ACHN (cell line): ENCODE measurements around the gene MOB2.
"Not testable (repeated sequence)": the region's sequence is repeated elsewhere in the genome, so short reads cannot be mapped to it uniquely, and the experiment has no call there.

Experiments used
- DNase-seq: peaks from one replicate; pipeline ENCODE4 v3.0.0-alpha.2; 2015
- in situ Hi-C: cut with HindIII; loops from 2 replicates; pipeline ENCODE4 v1.10.0; 2017; ENCODE audit warnings: low sequenced_read_pairs, low pct_ligation_motif_present, low pct_unique_long_range_greater_than_20kb

Gene MOB2

DNA sequence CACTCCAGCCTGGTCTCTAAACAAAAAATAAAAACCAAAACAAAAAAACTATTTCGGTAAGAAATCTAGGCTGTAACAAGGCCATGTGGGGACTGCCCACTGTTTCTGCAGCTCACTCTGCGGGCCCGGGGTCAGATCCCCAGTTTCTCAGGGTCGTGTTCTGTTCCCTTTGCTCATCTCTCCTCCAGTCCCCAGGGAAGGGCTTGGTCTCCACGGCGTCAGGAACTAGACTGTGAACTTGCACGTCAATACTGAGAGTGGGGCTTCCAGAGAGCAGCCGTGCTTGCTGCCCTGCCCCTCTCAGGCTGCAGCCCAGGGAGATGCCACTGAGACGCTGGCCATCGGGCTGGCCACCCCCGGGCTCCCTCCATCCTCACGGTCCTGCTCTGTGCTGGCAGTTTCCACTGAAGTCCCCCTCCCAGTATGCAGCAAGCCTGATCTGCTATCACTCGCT lies 33.7 kb upstream of the MOB2 start:
- in situ Hi-C loops = no loop called here
- DNase-seq = no peak

DNA sequence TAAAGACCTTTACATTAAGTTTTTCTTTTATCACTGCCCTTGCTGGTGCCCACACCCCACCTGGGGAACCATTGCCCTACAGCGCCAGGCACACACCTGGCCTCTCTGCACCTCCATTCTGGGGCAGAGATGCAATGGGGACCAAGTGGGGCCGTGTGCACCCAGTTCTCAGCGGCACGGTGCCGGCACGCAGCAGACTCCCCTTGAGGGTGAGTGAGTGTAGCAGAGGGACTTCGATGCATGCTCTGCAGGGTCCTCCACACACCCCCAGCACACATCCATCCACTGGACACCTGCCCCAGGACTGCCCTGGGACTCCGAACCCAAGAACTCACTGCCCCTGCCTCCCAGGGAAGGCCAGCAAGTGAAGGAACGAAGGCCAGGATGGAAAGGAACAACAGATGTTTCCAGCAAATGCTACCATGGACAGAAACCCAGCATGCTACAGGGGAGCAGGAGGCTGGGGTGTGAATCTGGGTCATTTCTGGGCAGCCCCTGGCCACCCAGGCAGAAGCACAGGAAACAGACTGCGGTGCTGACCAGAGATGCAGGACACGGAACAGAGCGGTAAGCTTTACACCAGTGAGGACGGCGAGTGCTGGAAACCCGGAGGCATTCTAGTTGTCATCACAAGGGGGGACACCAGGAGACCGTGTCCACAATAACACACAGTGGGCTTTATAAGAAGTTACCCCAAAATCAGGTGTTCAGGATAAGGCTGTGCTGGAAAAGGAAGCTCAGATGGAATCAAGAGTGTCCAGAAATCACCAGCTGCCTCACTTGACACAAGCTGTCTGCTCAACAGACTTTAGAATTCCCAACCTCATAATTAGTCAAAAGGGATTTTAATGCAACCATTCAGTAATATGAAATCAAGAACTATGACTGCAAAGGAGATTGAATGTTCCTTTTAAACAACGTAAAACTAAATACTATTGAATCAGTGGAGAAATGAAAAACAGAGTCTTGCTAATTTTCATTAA lies 32.7 kb upstream of the MOB2 start:
- no peak for DNase-seq

DNA sequence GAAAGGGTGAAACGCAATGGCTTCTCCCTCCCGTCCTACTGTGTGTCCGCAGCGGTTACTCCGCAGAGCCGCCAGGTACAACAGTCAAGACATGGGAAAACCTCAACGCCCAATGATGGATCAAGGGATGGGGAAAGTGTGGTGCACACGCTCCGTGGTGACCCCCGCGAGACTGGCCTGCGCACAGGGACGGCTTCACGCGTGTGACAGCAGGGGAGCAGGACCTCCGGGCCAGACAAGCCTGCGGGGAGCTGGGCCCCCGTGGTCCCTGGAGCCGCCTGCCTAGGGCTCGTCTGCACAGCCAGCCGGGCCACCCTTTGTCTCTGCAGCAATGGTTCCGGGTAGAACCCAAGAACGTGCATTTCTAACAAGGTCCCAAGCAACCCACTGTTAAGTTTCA lies 31.7 kb upstream of the MOB2 start:
- DNase-seq = no peak
- in situ Hi-C loops = no loop called here

More for the DNA sequence above, 32.7 kb upstream of the MOB2 start:
- in situ Hi-C loops = no loop called here

DNA sequence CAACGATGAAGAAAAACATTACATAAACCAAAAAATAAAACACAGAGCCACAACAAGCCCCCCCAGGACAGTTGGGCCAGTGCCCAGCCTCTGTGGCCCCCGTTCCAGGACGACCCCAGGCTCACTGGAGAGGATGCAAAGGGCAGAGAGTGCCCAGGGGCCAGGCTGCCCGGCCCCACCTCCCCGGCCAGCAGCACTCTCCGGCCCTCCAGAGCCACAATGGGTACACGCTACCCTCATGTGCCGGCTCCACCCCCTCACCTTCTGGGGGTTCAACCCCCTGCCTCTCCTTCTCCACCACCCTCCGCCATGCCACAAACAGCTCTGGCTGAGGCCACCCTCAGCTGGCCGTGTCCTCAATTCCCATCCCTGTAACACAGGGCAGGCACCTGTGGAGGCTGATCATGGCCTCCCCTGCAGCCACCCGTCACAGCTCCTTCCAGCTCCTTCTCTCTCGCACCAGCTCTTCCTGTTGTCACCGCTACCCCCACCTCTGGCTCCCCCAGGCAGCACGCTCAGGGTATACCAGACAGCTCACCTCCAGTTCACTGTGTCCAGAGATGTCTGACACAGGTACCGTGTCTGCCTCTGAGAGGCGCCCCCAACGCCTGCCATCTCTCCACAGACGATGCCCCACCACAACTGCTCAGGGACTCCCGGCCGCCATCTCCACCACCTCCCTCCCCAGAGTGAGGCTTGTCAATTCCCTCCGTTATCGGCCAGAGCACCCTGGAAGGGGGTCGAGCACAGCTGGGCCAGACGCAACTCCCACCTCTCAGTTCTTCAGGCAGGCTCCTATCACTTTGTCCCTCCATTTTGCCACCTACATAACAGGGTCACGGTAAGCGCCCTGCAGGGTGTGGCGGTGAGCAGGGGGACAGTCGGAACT lies 30.8 kb upstream of the MOB2 start:
- in situ Hi-C loops = no loop called here

DNA sequence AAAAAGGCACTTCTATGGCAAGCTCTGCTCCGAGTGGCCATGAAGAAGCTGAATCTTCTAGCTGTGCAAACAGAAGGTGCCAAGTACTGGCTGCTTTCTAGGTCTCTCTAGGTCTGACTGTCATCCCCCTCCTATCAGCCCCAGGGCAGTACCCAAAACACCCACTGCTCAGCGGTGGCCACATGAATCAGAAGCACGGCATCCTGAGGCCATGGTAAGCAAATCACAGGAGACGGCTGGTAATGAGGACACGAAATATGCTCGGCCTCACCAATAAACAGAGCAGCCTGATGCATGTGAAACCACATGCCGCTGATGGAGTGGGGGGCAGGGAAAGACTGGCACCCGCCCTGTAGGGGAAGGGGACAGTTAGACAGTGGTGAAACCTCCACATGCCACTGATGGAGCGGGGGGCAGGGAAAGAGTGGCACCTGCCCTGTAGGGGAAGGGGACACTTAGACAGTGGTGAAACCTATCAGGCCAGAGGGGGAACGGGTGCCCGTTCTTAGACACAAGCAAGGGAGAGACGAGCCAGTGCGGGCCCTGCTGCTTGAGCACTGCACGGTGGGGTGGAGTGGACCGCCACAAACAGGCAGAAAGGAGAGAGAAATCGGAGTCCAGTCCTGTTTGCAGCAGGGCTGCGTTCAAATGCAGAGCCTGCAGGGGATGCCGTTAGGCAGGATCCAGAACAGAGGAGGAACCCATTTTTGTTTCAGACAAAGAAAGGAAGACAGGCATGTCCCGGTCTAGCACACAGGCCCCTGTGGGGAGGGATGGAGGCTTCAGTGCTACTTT lies 29.9 kb upstream of the MOB2 start:
- in situ Hi-C loops = no loop called here
- DNase-seq = no peak

More for the DNA sequence above, 30.8 kb upstream of the MOB2 start:
- DNase-seq = no peak

DNA sequence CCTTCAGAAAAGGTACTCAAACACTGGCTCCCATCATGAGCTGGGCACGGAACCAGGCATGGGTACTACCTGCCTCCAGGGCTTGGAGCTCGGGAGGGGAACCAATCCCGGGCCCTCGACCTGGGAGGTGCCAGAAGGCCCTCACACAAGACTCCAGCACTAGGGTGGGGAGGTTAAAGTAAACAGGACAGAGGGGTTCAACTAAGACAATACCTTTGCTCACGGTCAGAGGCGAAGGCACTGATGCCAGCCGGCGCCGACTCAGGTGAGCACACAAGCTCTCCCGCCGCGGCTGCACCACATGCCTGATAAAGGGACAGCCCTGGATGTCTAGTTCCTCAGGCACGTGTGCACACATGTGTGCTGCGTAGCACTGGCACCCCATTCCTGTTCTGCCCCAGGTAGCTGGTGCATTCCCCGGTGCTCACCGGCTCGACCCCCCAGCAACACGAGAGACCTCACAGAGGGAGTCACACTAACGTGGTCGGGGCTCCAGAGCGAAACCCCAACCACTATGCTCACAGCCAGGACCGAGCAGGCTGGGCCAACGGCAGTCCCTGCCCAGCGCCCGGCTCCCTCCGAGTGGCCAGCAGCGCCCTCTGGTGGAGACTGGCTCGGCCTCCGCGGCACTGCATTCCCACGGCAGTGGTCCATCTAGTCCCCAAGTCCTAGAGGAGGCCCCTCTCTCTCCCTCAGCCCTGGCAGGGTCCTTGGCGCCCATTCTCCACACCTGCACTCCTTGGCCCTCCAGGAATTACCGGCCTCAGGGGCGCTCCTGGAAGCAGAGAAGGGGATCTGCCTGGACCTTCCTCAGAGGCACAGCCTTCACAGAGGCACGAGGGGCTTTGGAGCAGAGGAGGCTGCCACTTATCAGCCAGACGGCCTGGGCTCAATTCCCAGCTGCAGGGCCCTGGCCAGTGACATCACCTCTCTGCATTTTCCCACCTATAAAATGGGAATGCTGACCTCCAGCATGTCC lies 28.8 kb upstream of the MOB2 start:
- in situ Hi-C loops = no loop called here

DNA sequence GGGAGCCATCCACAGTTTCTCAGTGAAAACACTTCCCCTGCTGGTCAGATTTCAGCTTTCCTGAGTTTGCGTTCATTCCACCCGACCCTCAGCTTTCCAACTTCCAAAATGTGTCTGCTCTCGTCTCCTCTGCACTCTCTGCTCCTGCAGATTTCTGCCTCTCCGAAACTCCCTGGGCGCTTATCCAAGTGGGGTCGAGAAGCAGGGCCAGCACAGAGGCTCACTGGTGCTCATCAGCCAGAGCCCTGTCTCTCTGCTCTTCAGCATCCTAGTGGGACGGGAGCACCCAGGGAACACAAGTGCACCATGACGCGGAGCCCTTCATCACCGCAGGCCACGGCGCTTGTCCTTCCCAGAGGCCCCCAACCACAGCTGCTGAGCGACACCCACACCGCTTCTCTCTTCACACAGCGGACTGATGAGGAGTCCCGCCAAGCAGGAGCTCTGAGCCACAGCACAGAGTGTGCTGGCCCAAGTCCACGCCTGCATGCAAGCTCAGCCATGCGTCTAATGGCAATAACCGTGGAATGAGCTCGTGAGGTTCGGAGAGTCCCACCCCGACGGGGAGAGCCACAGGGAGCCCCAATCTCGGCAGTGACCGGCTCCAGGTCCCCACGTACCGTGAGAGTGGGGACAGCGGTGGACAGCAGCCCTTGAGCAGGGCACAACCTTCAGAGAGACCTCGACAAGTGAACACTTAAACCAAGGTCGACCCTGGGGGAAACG lies 27.9 kb upstream of the MOB2 start:
- in situ Hi-C loops = no loop called here
- no peak for DNase-seq

More for the DNA sequence above, 28.8 kb upstream of the MOB2 start:
- DNase-seq = peak; percentile 43

DNA sequence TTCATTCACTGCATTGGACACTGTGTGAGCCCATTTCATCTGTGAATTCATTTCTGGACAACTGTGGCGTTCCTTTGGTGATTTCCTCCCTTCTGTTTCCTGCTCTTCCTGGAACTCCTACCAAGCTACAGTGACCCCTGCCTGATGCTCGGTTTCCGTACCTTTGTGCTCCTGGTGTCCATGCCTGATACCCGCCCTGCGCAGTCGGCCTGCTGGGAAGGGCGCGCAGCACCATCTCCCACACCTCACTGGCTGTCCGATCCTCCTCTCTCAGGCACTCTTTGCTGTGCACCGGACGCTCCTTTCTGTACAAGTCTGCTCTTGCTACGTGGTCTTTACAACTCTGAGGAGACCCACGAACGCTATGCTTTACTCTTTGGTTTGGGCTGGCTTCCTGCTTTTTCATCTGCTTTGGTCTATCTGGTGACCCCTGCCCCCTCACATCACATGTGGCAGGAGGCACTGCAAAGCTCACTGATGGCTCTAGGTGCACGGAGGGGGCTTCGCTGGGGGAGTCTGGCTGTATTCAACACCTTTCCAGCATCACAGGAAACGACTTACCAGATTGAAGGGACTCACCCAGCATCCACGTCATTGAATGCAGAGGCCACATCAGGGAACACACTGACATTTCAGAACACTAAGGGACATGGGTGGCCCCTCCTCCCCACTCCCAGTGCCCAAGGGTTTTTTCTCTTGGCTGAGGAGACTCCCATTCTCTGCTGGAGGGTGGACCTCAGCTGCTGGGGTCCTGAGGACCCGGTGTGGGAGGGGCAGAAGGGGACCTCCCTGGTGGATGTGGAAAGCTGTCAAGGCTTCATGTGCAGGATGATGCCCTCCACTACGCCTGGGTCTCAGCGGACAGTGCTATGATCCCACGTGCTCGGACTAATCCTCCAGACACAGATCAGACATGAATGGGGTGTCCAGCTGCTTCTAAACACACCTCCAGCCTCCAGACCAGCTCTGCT lies 27.0 kb upstream of the MOB2 start:
- in situ Hi-C loops = no loop called here
- no peak for DNase-seq

DNA sequence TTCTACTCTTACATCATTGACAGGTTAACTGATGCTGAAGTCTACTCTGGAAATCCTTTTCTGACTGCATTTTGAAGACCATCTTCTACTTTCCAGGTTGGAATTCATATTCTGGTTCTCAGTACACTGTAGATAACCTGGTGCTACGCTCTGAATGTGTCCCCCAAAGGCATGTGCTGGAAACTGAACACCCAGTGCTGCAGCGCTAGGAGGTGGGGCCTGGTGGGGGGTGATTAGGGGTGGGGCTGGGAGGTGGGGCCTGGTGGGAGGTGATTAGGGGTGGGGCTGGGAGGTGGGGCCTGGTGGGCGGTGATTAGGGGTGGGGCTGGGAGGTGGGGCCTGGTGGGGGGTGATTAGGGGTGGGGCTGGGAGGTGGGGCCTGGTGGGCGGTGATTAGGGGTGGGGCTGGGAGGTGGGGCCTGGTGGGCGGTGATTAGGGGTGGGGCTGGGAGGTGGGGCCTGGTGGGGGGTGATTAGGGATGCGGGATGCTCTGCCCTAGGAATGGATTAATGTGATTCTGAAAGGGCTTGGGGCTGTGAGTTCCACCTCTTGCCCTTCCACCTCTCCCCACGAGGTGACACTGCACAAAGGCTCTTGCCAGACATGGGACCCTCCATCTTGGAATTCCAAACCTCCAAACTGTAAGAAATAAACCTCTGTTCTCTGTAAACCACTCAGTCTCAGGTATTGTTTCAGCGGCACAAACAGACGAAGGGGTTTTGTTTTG lies 26.1 kb upstream of the MOB2 start:
- in situ Hi-C loops, DNase-seq: not testable (repeated sequence)

DNA sequence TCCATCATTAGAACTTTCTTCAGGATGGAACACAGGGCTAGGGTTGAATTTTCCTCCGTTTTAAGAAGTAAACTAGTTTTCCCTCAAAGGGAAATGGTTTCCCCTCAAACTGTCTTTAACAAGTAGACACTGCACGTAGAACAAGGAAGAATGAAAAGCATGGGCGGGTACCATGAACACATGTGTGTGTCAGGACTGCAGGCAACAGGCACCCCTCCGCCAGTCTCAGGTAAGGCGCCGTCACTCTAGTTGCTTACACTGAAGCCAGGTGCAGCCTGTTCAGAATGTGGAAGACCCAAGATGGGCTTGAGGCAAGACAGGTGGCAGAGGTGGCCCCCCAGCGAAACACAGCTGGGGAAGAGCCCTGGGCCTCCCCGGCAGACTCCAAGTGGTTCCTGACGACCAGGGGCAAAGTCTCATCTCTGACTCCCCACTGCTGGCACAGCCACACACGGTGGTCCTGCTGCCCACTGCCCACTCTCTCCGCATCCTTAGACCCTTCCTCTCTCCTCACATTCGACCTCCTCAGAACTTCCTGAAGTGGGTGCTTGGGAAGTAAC lies 25.4 kb upstream of the MOB2 start:
- in situ Hi-C loops = no loop called here
- no peak for DNase-seq

DNA sequence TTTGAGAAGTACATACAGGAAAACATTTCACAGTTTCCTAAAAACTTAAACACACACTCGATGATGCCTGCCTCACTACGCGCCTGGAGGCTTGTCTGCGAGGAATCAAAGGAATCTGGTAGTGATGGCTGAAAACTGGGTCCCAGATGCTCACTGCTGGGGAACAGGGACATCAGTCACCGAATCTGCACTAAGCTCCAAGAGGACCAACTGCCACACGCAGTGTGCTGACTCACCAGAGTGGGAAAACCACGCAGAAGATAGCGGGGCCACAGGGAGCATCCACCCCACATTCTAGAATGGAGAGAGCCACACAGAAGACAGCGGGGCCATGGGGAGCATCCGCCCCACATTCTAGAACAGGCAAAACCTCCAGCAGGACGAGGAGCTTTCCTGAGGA lies 24.3 kb upstream of the MOB2 start:
- no peak for DNase-seq
- in situ Hi-C loops = no loop called here

DNA sequence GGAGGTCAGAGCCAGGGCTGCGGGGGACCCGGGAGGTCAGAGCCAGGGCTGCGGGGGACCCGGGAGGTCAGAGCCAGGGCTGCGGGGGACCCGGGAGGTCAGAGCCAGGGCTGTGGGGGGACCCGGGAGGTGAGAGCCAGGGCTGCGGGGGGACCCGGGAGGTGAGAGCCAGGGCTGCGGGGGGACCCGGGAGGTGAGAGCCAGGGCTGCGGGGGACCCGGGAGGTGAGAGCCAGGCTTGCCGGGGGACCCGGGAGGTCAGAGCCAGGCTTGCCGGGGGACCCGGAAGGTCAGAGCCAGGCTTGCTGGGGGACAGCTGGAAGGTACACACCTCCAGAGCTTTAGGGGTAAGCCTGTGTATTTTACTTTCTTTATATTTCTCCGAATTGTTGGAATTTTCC lies 23.8 kb upstream of the MOB2 start:
- in situ Hi-C loops, DNase-seq: not testable (repeated sequence)

DNA sequence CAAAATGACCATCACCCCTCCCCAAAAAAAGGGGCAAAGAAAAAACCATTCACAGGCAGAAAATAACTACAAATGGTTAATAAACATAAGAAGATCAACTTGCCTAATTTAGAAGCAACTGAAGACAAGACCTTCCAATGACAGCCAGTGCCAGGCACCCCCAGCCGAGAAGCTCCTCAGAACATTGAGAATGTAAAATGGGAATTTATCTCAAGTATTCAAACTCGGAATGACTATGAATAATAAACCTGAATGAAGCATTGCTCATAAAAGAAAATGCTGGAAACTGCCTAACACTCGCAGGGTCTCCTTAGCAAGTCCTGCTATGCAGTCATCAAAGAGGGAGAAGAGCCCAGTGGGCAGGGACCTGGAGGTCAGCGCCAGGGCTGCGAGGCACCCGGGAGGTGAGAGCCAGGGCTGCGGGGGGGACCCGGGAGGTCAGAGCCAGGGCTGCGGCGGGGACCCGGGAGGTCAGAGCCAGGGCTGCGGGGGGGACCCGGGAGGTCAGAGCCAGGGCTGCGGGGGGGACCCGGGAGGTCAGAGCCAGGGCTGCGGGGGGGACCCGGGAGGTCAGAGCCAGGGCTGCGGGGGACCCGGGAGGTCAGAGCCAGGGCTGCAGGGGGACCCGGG lies 23.2 kb upstream of the MOB2 start:
- DNase-seq = no peak
- in situ Hi-C loops = no loop called here

DNA sequence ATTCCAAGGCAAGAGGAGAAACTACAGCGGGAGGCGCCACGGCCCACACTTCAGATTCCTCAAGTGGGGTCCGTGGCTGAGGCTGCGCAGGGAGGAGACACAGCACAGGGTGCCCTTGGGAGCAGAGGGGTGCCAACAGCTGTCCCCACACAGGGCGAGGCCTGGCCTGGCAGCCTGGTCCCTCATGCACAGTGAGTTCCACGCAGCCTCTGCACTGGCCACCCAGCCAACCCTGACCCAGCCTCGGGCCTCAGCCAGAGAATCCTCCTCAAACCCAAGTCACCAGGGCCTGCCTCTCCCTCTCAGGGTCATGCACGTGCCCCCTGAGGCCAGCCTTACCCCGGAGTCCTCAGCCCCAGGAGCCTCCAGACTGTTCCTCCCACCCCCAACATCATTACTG lies 22.4 kb upstream of the MOB2 start:
- in situ Hi-C loops = no loop called here
- no peak for DNase-seq

DNA sequence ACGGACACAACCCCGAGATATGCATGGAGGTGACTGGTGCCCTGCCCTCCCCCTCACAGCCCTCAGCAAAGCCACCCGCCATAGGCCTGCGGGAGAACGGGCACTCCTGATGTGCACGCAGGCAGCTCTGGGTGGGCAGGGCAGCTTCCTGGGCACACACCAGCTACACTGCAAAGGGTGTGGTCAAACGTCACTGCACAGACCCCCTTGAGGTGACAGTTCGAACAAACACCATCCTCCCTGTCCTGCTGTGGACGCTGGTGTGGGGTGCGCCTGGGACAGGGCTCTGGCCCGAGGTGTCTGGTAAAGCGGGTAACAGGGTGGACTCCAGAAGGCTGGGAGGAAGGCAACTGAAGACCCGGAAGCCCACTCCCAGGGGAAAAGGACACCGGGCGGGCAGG lies 21.9 kb upstream of the MOB2 start:
- no peak for DNase-seq
- in situ Hi-C loops = no loop called here
